ENCODE measurements around the gene PCGF6.

- TF ChIP-seq CTCF (IDR thresholded peaks at IDR 0.05): no peak
- no peak for TF ChIP-seq POLR2A (IDR thresholded peaks at IDR 0.05)
Observed at GRCh38 chr10:103256613-103257012, 94.3 kb downstream of the PCGF6 start.
